Measurements from ENCODE around the gene BYSL.

Gene BYSL, protein sequence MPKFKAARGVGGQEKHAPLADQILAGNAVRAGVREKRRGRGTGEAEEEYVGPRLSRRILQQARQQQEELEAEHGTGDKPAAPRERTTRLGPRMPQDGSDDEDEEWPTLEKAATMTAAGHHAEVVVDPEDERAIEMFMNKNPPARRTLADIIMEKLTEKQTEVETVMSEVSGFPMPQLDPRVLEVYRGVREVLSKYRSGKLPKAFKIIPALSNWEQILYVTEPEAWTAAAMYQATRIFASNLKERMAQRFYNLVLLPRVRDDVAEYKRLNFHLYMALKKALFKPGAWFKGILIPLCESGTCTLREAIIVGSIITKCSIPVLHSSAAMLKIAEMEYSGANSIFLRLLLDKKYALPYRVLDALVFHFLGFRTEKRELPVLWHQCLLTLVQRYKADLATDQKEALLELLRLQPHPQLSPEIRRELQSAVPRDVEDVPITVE

DNA sequence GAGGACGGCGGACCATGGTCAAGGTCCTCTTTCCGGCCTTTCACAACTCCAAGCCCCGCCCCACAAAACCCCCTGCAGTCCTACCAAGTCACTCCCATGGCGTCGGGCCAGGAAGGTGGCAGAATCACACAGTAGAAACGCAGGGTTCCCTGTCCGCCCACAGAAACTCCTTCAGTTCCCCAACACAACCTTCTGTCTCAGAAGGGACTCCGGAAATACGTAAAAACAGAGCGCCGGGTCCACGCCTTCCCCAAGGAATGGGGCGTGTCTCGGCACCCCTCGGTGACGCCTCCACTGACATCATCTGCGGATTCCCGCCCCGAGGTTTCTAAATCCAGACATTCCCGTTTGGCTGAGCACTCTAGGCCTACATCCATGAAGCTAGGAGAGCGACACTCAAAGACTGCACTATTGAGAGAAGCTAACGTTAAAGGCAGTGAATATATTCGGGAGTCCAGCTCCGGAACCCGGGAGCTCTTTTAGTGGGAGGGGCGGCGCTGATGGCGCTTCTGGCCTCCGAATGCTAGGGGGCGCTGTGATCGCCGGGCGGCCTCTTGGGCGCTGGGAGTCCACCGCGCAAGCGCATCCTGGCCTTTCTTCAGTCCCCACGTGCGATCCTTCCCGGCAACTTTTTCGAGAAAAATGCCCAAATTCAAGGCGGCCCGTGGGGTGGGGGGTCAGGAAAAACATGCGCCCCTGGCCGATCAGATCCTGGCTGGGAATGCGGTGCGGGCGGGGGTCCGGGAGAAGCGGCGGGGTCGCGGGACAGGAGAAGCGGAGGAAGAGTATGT, at the start of gene BYSL, which contains the start of gene MED20:
TSS of gene BYSL (plus strand) at position 579 of the 791 bp plus-strand sequence. CDS start at position 643, 64 bp downstream.
TSS of gene MED20 (minus strand) at position 219 of the 791 bp plus-strand sequence. CDS start at position 98, 121 bp downstream.
- peak; percentile 83 to 96 for DNase-seq

DNA sequence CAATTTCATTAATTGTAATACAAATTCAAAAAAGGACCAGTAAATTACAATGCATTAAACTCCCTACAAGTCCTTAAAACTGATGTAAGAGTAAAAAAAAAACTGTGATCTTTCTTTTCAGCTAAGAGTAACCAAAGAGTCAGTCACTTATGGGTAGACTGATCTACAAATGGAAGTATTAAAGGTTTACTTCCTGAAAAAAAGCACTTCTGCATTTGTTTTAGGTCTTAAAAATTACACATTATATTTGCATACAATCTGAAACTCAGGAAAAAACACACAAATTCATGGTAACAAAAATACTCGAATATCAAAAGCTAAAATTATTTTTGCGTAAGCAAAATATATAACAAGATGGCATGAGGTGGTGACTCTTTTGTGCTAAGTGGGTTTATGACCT, 49.6 kb upstream of the BYSL start:
- DNase-seq: no peak

DNA sequence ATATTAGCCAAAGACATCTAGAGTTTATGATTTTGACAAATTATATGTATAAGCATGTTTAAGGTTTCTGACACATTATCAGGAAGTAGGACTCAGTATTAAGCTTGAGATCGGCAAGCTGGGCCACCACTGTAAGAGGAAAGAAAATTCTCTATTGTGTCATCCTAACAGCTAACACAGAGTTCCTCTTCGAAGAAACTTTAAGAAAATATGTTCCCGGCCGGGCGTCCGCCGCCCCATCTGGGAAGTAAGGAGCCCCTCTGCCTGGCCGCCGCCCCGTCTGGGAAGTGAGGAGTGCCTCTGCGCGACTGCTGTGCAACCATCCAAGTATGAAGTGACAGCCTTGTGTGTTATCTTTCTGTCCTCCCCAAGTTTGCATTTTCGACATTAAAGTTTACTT, 49.2 kb upstream of the BYSL start:
- DNase-seq: no peak

DNA sequence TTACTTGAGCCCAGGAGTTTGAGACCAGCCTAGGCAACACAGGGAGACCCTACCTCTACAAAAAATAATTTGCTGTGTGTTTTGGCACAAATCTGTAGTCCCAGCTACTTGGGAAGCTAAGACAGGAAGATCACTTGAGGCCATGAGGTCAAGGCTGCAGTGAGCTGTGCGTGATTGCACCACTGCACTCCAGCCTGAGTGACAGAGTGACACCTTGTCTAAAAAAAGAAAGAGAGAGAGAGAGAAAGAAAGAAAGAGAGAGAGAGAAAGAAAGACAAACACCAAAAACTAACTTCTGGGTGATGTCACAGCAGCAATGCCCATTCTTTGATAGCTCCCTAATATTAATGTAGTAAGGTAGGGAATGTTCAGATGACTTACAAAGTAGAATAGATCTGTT, 46.6 kb upstream of the BYSL start:
- DNase-seq: no peak

DNA sequence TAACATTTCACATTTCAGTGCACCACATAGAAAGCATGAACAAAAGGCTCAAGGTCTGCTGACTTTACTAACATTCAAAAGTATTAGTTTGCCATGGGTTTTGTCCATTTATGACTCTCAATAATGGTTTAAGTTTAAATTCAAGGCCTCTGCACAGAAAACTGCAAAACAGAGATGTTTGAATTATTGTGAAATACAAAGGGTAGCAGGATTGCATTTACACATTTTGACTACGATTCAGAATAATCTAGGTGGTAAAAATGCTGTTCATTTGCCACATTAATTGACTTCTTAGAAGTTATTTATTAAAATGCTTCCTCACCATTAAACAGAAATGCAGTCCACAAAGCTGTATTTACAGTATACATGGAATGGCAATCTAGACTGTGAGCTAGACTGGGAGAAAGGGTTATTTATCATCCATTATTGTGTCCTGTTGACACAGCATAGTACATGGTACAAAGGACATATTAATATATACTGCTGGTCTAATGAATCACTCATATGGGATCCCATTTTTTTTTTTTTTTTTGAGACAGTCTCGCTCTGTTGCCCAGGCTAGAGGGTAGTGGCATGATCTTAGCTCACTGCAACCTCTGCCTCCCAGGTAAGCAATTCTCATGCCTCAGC, 44.1 kb upstream of the BYSL start:
- no peak for DNase-seq

DNA sequence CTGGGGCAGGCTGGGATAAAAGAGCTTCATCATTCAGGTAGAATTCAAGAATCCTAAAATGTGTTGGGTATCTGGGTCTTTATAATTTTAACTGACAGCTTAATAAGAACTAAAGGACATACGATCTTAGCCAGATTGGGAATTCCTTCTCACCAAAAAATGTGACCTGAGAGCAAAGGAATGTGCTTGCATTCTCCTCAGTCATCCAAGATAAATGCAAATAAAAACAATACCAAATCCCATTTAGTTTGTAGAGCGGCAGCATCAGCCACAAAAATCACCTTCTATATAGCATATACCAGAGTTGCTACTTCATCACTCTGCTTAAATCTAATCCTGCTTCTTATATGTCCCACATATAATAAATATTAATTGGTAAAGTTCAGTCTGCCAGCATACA, 43.1 kb upstream of the BYSL start:
- DNase-seq: no peak

DNA sequence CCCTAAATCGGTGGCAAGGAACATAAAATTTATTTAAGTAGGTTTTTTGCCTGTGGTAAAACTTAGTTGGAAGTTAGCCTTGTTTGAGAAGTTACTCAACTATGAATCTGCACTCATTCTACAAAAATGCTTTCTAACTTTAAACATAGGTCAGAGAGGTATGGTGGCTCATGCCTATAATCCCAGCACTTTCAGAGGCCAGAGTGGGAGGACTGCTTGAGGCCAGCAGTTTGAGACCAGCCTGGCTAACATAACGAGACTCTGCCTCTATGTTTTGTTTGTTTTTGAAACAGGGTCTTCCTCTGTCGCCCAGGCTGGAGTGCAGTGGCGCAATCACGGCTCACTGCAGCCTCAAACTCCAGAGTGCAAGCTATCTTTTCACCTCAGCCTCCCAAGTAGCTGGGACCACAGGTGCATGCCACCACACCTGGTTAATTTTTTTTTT, 42.3 kb upstream of the BYSL start:
- no peak for DNase-seq

DNA sequence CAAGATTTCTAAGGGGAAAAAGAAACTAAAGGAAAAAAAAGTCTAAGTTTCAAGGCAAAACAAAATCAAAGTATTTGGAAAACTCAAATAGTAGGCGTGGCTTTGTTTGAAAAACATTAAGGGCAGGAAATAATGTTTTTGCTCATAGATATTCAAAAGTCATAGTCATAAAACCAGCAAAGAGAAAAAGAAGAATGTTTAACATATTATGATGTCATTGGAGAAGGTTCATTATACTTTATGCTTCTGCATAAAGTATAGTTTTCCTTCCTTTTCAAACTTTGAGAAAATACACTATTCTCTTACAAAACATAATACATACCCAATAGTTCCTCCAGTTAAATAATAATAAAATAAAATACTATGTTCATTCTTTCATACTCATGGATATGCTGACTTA, 39.8 kb upstream of the BYSL start:
- no peak for DNase-seq

DNA sequence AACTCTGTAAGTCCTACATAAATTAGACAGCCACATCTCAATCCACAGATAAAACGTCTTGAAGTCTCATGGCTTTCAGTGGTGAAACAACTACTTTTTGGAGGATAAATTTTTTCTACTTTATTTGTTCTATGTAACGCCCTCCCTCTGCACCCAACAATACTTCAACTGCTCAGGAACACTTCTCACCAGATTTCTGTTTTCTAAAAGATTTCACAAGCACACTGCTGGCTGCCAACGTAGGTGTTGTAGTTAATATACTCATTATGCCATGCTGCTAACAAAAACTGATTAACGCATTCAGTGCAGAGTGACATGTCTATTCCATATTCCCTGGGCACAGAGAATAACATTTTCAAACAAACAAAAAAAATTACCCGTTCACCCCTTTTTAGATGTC, 36.3 kb upstream of the BYSL start:
- DNase-seq: no peak

DNA sequence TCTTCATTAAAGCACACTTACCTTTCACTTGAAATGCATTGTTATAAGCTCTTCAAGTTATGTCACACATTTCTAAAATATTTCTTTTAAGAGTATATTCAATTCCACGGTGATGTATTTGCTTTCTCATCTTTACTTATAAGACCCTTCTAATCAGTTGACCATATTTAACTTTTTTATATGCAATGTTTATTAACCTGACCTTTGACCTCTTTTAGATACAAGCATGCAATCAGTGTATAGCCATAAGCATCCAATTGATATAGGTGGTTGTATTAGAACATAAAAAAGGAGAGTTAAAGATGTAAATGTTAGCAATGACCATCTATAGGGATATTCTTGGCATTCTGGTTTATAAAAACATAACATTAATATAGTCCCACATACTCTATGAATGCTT, 35.4 kb upstream of the BYSL start:
- no peak for DNase-seq

DNA sequence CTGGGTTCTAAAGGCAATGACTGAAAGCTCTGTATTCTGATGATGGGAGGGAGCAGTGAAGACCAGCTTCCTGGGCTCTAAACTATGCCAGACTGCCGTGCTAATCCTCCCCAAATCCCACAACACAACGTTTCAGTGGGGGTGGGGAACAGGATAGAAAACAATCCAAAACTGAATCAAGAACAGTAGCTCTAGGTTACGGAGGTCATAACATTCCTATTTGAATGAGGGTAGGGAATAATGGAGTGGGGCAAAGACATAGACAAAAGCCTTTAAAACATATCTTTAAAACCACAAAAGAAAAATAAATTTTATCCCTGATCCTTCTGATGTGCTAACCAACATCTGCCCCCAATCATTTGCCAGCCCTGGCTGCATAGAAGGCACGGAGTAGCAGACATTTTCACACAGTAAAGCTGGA, 34.0 kb upstream of the BYSL start:
- DNase-seq: no peak

DNA sequence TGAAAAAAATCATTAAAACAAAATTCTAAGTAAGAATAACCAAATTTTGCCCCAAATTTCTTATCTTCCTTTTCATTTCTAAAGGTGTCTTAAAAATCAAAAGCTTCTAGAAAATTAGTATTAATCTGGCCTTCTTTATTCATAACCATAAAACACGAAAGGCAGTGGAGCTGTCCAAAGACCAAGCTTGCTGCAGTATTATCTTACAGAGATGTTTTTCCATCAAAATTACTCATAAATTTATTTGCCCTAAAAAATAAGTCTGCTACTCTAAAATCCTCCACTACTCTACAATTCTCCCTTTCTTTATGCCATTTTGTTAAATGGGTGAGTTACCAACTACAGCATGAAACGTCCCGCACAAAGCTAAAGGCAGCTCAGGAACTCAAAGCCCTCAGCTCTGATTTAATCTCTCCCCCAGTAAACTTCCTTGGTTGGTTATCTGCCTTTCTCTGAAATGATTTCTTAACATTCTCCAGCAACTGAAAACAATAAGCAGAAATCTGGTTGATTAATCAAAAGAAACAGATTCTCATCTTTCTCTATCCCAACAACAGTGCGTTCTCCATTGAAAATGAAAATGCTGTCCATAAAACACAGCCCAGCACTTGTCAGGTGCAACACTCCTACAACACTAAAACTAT, 28.3 kb upstream of the BYSL start:
- DNase-seq: no peak

DNA sequence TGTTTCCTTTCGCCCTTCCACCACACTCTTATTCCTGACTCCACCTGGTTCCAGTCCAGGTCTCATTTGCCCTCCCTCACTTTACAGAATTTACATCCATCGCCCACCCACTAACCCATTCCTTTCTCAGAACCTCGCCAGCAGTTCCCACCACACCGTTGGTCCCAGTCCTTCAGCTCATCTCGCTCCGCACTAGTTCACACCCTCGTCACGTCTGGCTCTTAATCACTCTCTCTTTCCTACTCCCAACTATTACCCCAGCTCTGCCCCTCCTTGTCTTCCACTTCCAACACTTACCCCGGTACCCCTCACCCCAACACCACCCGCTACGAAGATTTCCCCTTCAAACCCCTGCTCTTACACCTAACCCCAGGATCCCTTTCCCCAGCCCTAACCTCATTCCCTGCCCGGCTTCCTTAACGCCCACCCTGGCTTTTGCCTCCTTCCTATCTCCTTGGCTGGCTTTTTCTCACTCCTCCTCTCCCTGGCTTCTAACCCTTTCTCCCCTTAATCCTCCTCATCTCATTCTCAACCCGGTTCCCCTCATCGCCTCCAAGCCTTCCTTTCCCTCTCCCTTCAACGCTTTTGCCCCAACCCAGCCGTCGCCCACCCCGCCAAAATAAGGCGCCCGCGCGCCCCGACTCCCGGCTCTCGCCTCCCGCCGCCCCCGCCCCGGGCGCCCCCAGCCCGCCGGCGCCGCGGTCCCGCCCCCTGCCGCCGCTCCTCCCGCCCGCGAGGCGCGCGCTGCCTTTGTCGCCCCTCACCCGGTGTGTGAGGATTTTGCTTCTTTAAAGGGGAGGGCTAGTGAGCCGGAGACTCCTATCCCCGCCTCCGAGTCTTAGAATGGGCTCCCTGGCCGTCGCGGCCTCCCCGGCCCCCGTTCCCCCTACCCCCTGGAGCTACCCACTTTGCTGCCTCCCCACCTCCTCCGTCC, 26.7 kb upstream of the BYSL start:
- DNase-seq: peak in 1 of 2 experiments; percentile 34

DNA sequence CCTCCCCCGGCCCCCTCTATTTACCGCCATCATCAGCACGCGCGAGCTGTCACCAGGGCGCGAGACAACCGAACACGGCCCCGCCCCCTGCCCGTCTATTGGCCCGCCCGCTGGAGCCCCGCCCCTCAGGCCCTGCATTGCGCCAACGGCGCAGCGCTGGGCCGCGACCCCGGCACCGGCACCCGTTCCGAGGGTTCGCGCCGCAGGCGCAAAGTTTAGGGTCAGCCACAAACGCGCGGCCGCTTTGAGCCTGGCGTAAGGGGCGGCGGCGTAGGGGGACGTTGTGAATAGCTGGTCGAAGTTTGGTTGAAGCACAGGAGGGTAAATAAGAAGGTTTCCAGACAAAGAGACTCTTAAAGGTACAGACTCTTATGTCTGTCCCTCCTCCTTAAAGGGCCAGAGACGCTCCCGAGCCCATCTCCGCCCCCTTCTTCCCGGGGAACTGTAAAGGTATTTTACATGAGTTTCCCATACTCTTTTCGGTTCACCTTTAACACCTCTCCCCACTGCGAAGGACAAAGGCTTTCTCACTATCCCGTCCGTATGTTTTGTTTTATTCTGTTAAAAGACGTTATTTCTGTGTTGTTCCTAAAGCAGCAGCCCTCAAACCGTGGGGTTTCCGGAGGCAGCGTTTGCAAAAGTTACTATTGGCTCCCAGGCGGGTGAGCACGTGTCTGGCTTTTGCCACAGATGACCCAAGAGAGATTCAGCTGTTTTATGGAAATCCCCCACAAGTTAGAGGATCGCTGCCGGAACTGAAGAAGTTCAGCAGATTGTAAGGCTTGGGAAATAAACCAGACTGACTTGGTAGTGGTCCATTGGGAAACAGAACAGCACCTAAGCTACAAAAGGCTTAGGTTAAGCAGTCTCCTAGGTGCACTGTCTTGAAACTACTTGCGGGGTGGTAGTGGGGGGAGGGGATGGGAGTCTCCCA, 25.7 kb upstream of the BYSL start, which contains the start of gene USP49:
TSS of gene USP49 (minus strand) at position 76 of the 934 bp plus-strand sequence. CDS start 88,392 bp downstream, outside the sequence.
- DNase-seq: peak; percentile 86 to 95

DNA sequence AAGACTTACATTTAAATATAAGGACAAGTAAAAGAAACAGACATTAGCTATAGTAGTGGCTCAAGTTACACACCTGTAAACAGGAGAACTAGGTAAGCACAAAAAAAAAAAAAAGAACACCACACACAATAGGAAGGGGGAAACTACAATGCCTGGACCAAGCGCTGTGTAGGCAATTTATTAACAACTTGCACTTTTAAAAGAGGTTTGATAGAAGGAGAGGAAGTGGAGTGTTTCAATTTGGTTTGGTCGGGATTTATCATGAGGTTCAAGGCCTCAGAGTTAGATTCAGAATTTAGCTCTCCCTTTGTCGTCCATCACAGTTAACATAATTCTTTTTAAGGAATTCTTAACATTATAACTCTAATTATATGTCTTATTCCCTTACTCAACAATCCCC, 25.0 kb upstream of the BYSL start:
- DNase-seq: no peak

DNA sequence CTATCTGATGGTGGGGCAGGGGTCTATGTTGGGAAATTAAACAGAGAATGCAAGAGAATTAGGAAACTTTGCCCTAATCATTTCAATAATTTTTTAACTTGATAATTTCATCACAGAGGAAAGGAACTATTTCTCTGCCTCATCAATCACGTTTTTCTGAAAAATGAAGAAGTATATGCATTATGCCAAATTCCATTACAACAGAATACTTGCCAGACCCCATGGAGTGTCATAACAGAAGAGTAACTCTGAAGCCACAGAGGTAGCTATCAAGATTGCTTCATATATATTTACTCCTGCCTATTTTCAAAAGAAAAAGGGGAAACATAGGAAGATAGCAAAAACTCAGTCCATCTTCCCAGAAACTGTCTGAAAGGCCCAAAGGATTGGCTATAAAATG, 20.4 kb upstream of the BYSL start:
- no peak for DNase-seq

DNA sequence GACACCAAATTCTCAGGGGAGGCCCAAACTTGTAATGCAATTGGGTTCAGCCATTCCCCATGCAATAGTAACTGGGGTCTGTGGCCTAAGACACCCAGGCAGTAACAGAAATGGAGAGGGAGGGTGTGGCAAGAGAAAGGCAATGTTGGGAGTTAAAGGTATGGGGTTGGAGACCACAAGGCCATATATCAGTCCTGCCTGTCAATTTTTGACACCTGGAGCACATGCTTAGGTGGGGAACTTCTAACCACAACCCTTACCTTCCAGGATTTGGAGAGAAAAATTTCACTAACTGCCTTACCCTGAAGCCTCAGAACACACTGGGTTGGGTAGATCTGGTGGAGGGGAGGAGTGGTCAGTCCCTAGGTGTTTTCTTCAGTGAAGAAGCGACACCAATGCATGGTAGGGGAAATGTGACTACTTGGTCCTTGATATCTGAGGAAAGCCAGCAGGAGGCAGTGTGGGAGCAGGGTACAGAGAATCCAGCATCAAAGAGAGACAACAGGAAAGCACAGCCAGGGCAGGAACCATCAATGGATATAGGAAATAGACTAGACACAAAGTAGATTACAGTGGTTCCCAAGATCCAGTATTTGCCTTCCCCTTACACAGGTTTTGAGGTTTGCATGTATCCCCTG, 19.3 kb upstream of the BYSL start:
- DNase-seq: no peak

DNA sequence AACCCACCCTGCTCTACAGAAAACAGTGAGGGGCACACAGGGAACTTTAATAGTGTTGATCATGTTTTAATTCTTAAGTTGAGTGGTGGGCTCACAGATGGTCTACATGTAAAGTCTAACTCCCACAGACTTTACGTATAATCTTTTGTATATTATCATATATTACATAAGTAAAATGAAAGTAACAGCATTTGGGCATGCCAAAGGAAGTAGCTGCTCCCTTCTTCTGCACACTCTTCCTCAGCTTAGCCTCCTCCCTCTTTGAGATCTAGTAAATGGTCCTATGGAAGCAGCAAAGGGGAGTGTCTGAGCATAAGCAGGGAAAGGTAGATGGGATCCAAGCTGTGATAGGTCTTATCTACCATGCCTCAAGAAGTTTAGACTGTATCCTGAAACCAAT, 11.6 kb upstream of the BYSL start:
- no peak for DNase-seq

DNA sequence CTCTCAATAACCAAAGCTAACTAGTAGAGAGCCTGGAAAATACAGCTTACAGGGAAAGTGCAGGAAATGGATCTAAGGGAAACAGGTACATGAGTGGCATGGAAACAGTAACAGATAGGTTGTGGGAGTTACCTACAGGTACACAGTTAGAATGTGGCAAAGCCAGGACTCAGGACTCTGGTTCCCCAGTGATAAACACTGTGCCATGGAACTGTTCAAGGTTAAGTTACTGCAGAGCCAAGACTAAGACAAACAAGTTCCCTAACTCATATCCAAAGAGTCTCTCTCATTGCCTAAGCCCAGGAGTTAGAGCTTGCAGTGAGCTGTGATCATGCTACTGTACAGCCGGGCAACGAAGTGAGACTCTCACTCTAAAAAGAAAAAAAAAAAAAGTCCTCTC, 7.0 kb upstream of the BYSL start:
- no peak for DNase-seq
